ENCODE measurements around the gene LONP1.
"Not testable (repeated sequence)": the region's sequence is repeated elsewhere in the genome, so short reads cannot be mapped to it uniquely, and the experiment has no call there.

Gene LONP1, protein sequence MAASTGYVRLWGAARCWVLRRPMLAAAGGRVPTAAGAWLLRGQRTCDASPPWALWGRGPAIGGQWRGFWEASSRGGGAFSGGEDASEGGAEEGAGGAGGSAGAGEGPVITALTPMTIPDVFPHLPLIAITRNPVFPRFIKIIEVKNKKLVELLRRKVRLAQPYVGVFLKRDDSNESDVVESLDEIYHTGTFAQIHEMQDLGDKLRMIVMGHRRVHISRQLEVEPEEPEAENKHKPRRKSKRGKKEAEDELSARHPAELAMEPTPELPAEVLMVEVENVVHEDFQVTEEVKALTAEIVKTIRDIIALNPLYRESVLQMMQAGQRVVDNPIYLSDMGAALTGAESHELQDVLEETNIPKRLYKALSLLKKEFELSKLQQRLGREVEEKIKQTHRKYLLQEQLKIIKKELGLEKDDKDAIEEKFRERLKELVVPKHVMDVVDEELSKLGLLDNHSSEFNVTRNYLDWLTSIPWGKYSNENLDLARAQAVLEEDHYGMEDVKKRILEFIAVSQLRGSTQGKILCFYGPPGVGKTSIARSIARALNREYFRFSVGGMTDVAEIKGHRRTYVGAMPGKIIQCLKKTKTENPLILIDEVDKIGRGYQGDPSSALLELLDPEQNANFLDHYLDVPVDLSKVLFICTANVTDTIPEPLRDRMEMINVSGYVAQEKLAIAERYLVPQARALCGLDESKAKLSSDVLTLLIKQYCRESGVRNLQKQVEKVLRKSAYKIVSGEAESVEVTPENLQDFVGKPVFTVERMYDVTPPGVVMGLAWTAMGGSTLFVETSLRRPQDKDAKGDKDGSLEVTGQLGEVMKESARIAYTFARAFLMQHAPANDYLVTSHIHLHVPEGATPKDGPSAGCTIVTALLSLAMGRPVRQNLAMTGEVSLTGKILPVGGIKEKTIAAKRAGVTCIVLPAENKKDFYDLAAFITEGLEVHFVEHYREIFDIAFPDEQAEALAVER

DNA sequence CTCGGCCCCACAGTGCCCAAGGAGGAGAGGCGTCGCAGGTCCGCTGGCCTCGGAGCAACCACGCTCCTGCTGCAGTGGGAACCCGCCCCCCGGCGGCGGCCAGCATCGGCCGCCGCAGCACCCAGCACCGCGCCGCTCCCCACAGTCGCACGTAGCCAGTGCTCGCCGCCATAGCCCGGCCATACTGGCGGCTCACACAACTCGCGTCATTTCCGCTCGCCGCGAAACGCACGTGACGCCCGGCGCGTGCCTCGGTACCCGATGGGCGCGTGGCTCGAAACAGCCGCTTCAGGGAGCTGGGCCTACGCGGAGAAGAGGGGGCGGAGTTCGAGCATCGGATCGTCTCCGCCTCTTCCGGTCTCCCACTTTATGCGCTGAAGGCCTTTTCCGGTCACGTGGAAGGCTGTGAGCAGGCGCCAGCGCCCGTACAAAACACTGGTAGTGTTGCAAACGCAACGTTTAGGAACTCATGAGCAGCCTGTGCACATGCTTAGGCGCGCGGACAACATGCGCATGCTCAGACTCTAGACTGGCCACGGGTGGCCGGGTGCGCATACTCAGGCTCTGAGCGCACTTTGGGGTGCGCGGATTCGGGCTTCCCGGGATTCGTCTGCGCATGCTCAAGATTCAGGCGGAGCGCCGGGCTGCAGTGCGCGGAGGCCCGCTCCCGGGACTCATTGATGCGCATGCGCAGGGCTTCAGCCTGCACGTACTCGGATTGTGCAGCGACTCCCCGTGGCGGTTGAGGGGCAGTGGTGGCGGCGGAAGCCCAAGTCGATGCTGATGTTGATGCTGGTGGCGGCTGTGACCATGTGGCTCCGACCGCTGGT lies at the start of gene LONP1, which contains the start of gene CATSPERD:
Gene LONP1 (minus strand): TSS at position 186 of the 830 bp plus-strand sequence. CDS start 14 bp downstream, at position 172.
Gene CATSPERD (plus strand): TSS at position 677 of the 830 bp plus-strand sequence. CDS start 101 bp downstream, at position 778.
- DNase-seq: peak; percentile 99

DNA sequence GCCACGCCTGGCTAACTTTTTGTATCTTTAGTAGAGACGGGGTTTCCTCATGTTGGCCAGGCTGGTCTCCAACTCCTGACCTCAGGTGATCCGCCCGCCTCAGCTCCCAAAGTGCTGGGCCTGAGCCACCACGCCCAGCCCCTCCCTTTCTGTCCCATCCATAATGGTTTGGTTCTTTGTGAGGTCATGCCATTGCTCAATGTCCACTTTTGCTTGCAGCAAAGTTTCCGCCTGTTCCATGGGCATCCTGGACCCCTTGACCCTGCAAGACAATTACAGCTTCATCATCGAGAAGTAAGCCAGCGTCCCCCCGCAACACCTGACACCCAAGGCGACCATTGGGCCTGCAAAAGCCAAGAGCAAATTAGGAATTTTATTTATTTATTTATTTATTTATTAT lies 48.0 kb upstream of the LONP1 start:
- no peak for DNase-seq

DNA sequence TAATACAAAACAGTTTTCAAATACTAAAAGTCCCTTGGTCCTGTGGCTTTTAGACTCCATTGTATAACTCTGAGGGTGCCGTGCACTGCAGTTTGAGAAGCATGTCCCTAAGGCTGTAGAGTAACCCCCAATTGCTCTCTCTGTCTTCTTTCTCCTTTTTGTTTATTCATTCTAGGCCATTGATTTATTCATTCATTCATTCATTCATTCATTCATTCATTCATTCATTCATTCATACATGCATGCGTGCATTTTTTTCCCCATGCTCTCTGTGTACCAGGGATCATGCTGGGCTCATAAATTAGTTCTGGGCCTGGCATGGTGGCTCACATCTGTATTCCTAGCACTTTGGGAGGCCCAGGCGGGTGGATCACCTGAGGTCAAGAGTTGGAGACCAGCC lies 45.3 kb upstream of the LONP1 start:
- DNase-seq: no peak

DNA sequence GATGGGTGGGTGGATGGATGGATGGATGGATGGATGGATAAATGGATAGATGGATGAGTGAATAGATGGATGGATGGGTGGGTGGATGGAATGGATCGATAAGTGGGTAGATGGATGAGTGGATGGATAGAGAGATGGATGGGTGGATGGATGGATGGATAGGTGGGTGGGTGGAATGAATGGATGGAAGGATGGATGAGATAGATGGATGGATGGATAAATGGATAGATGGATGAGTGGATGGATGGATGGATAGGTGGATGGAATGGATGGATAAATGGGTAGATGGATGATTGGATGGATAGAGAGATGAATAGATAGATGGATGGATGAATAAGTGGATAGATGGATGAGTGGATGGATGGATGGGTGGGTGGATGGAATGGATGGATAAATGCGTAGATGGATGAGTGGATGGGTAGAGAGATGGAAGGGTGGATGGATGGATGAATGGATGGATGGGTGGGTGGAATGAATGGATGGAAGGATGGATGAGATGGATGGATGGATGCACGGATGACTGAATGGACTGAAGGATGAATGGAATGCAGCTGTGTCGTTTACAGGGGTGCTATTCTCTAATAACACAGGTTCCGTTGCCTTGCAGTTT lies 42.8 kb upstream of the LONP1 start:
- no peak for DNase-seq

DNA sequence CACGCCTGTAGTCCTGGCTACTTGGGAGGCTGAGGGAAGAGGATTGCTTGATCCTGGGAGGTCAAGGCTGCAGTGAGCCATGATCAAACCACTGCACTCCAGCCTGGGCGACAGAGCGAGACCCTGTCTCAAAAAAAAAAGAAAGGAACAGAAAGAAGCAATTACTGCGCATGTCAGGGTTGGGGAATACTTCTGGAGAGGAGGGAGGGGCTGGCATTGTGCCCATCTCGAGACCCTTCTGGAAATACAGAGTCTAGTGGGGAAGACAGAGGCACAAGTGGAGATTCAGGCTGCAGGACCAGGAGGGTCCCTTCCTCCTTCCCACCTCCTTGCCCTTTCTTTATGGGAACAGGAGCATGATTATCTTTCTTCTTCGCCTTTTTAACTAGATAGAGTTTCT lies 33.8 kb upstream of the LONP1 start:
- DNase-seq: no peak

DNA sequence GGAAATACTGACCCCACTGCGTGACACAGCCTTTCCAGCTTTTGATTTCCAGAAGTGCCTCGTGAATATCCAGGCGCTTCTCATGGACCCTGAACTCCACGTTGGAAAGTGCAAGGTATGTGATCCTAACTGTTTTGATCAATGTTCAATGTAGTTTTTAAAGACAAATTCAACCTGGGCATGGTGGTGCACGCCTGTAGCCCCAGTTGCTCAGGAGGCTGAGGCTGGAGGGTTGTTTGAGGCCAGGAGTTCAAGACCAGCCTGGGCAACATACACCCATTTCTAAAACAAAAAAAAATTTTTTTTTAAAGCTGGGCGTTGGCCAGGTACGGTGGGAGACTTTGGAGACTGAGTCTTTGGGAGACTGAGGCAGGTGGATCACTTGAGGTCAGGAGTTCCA lies 31.8 kb upstream of the LONP1 start:
- DNase-seq: no peak

DNA sequence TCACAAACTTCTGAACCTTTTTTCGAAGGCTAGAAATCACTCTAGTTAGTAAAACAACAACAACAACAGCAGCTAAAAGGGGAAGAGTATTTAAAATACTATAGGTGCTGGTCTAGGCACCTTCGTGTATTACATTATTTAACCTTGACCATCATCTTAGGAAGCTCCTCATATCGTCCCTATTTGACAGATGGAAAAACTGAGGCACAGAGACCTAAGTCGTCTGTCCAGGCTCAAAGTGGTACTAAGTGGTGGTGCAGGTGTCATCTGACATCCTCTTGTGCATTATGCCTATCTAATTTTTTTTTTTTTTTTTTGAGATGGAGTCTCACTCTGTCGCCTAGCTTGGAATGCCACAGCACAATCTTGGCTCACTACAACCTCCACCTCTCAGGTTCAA lies 29.6 kb upstream of the LONP1 start:
- no peak for DNase-seq

DNA sequence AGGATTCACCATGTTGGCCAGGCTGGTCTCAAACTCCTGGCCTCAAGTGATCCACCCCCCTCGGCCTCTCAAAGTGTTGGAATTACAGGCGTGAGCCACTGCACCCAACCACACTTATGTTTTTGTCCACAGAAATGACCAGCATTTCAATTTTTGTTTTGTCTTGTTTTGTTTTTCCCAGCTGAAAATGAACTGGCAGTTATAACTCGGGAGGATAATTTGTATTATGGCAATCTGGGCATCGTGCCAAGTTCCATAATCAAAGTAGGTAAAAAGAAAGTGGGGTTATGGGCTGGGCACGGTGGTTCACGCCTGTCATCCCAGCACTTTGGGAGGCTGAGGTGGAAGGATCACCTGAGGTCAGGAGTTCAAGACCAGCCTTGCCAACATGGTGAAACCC lies 29.0 kb upstream of the LONP1 start:
- not testable (repeated sequence) for DNase-seq

DNA sequence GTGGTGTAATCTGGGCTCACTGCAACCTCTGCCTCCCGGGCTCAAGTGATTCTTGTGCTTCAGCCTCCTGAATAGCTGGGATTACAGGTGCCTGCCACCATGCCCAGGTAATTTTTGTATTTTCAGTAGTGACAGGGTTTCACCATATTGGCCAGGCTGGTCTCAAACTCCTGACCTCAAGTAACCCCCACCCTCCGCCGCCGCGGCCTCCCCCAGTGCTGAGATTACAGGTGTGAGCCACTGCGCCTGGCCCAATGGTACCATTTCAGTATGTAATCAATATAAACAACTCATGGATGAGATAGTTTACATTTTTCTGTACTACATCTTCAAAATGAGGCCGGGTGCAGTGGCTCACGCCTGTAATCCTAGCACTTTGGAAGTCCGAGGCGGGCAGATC lies 25.1 kb upstream of the LONP1 start:
- not testable (repeated sequence) for DNase-seq

DNA sequence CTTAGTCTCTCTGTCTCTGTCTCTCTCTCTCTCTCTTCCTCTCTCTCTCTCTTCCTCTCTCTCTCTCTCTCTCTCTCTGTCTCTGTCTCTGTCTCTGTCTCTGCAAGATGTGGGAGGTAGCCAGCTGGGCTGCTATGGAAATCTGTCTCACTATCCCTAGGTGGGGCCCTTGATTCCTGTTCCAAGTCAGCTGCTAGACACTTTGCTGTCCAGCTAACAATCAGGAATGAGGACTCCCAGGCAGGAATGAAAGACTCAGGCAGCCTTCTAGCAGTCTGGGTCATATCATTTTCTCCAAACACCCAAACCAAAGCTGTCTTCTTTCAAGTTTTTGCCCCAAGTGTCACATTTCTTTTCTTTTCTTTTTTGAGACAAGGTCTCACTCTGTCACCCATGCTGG lies 23.7 kb upstream of the LONP1 start:
- no peak for DNase-seq

DNA sequence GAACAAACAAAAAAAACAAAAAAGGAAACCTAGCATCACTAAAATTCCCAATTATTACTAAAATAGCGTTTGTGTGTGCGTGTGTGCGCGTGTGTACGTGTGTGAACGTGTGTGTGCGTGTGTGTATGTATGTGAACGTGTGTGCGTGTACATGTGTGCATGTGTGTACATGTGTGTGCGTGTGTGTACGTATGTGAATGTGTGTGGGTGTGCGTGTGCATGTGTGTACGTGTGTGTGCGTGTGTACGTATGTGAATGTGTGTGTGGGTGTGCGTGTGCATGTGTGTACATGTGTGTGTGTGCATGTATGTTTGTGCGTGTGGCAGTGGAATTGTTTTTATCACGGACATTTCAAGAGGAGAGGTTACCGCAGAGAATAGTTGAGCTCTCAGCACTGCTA lies 22.1 kb upstream of the LONP1 start:
- DNase-seq: no peak

DNA sequence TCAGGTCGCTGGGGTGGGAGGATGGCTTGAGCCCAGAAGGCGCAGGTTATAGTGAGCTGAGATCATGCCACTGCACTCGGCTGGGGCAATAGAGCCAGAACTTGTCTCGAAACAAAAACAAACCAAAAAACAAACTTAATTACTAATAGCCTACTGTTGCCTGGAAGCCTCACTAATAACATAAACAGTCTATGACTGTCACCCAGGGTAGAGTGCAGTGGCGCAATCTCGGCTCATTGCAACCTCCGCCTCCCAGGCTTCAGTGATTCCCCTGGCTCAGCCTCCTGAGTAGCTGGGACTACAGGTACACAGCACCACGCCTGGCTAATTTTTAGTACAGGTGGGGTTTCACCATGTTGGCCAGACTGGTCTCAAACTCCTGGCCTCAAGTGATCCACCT lies 18.5 kb upstream of the LONP1 start:
- no peak for DNase-seq

DNA sequence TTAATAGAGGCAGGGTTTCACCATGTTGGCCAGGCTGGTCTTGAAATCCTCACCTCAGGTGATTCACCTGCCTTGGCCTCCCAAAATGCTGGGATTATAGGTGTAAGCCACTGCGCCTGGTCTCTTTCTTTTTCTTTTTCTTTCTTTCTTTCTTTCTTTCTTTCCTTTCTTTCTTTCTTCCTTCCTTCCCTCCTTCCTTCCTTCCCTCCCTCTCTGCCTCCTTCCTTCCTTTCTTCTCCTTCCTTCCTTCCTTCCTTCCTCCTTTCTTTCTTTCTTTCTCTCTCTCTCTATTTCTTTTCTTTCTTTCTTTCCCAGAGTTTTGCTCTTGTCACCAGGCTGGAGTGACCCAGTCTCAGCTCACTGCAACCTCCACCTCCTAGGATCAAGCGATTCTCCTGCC lies 13.2 kb upstream of the LONP1 start:
- not testable (repeated sequence) for DNase-seq

DNA sequence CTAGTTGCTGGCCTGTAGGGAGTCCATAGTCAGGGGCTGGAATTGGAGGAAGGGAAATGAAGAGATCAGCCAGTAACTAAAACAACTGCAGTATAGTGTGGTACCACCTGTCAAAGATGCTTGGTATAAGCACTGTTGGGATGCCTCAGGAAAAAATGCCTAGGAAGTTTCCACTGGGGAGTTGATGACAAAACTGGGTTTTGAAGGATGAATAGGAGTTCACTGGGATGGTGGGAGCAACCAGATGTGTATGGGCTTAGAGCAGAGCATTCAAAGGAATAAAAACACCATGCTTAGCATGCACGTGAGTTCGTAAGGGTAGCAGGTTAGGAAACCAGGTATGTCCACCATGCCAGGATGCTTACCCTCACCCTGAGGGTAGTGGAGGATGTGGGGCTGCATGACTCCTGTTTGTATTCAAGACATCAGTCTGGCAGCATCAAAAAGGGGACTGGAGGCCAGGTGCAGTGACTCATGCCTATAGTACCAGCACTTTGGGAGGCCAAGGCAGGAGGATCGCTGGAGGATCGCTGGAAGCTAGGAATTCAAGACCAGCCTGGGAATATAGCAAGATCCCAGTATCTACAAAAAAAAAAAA lies 7.6 kb upstream of the LONP1 start:
- DNase-seq: no peak

DNA sequence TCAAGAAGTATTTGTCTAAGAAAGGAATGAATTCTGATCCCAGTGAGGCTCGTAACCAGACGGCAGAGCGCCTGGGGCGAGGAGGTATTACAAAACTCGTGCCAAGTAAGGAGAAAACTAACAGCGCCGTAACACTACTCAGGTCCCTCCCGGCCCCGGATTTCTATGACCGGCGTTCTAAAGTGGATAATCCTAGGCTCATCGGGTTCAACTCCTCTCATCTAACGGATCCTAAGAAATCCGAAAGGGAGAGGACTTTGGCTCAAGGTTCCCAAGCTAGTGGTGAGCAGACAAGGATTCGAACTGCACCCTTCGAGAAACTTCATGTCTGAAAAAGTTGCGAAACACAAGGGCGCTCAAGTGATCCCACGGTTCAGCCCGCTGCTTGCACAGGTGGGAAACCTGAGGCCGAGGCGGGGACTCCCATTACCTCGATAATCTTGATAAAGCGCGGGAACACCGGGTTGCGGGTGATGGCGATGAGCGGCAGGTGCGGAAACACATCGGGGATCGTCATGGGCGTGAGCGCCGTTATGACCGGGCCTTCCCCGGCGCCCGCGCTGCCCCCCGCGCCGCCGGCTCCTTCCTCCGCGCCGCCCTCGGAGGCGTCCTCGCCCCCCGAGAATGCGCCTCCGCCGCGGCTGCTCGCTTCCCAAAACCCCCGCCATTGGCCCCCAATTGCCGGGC lies 529 bp downstream of the LONP1 start:
- no peak for DNase-seq

DNA sequence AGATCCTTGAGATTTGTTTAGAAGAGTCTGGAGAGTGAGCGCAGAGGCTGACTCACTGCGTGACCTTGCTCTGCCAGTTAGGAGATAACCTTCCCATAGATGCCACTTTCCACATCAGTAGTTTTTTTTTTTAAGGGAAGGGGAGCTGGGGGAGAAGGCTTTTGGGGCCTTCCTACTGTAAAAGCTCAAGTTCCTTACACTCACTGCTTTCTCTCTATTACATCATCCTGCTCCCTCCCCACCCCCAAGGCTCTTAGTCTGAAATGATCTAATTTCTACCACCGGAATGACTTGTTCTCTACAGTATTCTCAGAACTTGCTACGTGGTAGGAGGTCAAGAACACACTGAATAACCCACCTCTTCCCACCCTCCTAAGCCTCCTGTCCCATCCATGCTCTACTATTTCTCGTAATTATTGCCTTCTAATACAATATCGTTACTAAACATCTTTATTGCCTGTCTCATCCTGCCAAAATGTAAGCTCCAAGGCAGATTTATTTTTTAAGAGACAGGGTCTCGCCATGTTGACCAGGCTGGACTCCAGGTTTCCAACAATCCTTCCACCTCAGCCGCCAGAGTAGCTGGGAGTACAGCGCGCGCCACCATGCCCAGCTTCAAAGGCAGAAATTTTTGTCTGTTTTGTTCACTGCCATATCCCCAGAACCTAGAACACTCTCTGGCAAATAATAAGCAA lies 1.2 kb downstream of the LONP1 start:
- DNase-seq: peak; percentile 93

DNA sequence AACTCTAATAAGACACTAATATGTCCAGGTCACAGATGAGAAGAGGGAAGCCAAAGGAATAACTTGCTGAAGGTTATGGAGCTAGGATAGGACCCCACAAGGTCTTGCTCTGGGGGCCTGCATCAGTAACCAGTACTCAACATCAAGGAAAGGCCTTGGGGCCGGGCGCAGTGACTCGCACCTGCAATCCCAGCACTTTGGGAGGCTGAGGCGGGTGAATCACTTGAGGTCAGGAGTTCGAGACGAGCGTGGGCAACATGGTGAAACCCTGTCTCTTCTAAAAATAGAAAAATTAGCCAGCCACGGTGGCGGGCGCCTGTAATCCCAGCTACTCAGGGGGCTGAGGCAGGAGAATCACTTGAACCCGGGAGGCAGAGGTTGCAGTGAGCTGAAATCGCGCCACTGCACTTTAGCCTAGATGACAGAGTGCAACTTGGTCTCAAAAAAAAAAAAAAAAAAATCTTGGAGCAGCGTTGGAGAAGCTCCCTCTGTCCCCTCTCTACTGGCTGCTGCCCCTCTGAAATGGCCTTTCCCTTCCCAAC lies 1.8 kb downstream of the LONP1 start:
- peak; percentile 72 for DNase-seq

DNA sequence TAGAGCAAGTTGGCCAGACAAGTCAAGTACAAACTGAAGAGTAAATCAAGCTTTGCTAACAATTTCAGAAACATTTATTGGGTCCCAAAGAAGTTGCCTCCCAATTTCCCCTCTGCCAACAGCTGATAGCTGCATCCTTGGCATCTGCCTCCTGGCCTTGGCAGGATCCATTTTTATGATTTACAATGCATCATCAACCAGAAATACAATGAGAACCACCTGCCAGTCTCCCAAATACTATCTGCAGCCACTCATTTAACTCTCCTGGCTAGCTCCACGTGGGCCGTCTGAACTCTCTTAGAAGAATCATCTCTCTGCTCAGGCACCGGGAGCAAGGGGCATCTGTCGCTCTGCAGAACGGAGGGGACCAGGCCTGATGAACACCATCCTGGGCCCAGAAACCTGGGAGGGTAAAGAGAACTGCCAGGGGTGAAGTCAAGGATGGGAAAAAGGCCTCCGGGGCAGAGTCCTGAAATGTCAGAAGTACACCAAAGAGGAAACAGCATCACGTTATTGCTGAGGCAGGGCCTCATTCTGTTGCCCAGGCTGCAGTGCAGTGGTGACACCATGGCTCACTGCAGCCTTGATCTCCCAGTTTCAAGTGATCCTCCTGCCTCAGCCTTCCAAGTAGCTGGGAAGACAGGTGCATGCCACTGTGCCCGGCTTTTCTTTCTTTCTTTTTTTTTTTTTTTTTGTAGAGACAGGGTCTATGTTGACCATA lies 2.6 kb downstream of the LONP1 start:
- DNase-seq: no peak

DNA sequence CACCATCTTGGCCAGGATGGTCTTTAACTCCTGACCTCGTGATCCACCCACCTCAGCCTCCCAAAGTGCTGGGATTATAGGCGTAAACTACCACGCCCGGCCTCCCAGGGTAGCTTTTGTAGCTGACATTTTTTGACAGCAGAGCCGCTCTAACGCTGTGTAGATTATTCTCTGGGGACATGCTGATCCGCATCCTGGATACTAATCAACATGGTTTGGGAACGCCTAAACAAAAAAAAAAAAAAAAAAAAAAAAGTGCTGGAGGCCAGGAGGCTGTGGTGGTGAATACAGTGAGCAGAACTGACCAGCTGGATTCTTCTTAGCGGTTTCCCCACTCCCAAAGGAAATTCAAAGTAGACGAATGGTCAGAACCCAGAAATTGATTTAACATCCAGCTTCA lies 5.1 kb downstream of the LONP1 start:
- no peak for DNase-seq

DNA sequence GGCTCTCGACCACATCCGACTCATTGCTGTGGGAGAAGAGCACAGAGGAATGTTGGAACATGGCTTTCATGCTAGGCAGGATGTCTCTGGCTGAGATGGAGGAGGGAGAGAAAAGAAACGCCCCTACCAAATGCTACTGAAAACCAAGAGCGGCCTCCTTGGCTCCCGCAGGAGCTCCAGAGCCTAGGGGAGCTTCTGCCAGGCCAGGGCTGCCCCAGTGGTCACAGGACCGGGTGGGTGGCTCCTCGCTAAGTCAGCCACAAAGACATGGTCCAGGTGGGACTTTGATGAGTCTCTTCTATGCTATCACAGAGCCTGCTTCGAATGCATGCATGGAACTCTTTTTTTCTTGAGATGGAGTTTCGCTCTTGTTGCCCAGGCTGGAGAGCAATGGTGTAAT lies 6.7 kb downstream of the LONP1 start:
- no peak for DNase-seq

Measured in fibroblast of skin of right quadriceps (primary cell).